ENCODE measurements around the gene TMEM245.
"Not testable (repeated sequence)": the region's sequence is repeated elsewhere in the genome, so short reads cannot be mapped to it uniquely, and the experiment has no call there.

GRCh38 chr9:109053121-109053520 lies 66.6 kb downstream of the TMEM245 start:
- TF ChIP-seq RAD21 (conservative IDR thresholded peaks at IDR 0.05 in 1 of 2, IDR thresholded peaks at IDR 0.05 in 1 of 2); CBX8 (IDR thresholded peaks at IDR 0.05): not testable (repeated sequence)
- TF ChIP-seq, protein P1, sequence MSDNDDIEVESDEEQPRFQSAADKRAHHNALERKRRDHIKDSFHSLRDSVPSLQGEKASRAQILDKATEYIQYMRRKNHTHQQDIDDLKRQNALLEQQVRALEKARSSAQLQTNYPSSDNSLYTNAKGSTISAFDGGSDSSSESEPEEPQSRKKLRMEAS (IDR thresholded peaks at IDR 0.05) = not testable (repeated sequence)
- TF ChIP-seq, protein P2, sequence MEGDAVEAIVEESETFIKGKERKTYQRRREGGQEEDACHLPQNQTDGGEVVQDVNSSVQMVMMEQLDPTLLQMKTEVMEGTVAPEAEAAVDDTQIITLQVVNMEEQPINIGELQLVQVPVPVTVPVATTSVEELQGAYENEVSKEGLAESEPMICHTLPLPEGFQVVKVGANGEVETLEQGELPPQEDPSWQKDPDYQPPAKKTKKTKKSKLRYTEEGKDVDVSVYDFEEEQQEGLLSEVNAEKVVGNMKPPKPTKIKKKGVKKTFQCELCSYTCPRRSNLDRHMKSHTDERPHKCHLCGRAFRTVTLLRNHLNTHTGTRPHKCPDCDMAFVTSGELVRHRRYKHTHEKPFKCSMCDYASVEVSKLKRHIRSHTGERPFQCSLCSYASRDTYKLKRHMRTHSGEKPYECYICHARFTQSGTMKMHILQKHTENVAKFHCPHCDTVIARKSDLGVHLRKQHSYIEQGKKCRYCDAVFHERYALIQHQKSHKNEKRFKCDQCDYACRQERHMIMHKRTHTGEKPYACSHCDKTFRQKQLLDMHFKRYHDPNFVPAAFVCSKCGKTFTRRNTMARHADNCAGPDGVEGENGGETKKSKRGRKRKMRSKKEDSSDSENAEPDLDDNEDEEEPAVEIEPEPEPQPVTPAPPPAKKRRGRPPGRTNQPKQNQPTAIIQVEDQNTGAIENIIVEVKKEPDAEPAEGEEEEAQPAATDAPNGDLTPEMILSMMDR (IDR thresholded peaks at IDR 0.05) = not testable (repeated sequence)
